ENCODE measurements around the gene MCF2L.

GRCh38 chr13:112965573-112966115 lies 3.4 kb upstream of the MCF2L start:
- TF ChIP-seq ZNF436 (CRISPR knock-in tag; IDR thresholded peaks at IDR 0.05) (no peak), SMC3 (conservative IDR thresholded peaks at IDR 0.05; ENCODE audit: insufficient read depth, low read depth, low read length) (no peak), TEAD4 (IDR thresholded peaks at IDR 0.05; ENCODE audit: low read length) (no peak), TEAD4 (CRISPR knock-in tag; IDR thresholded peaks at IDR 0.05; ENCODE audit: borderline replicate concordance) (no peak), CBX5 (IDR thresholded peaks at IDR 0.05; ENCODE audit: borderline replicate concordance, low read depth) (no peak), ZNF274 (IDR thresholded peaks at IDR 0.05; ENCODE audit: borderline replicate concordance, low read depth, low read length) (no peak), MAX (CRISPR knock-in tag; IDR thresholded peaks at IDR 0.05) (no peak), ZBTB12 (CRISPR knock-in tag; IDR thresholded peaks at IDR 0.05) (no peak), WHSC1 (IDR thresholded peaks at IDR 0.05; ENCODE audit: low read length) (no peak), ZNF707 (CRISPR knock-in tag; conservative IDR thresholded peaks at IDR 0.05) (no peak)

Measured in K562 (cell line).